Kidney (tissue), 14 donors: ENCODE results near the gene RSPH6A. TPM values are rescaled to one million over a fixed set of nuclear protein-coding genes. Genes with fewer than 3 reads are reported as not detected.

Source experiments
- DNase-seq, 5 donors: peaks; one replicate each; pipeline ENCODE4 v3.0.0-alpha.2; 2013 to 2020
- FAIRE-seq: peaks from 2 replicates; lab custom pipeline; 2012; peaks lifted over from hg19 to GRCh38; lab: Jason Lieb, UNC
- H3K27ac ChIP-seq, 2 donors: one replicate each; pipeline ENCODE4 v1.7.0; 2013; ENCODE audit warnings: low read depth in 2 of 2, low read length in 2 of 2, inconsistent platforms in 1 of 2
- H3K27me3 ChIP-seq: one replicate; pipeline ENCODE4 v1.7.1; 2013; ENCODE audit warnings: low read length, inconsistent platforms; ENCODE audit not compliant: control insufficient read depth, insufficient read depth
- H3K36me3 ChIP-seq, 3 donors: one replicate each; pipeline versions ENCODE4 v1.7.0 to v1.7.1; 2013; ENCODE audit warnings: low read length in 3 of 3, control low read depth in 1 of 3, inconsistent platforms in 1 of 3; ENCODE audit not compliant: insufficient read depth in 3 of 3, control insufficient read depth in 2 of 3
- H3K4me1 ChIP-seq, 3 donors: one replicate each; pipeline versions ENCODE4 v1.7.0 to v1.7.1; 2013; ENCODE audit warnings: low read length in 3 of 3, inconsistent platforms in 1 of 3, low read depth in 1 of 3; ENCODE audit not compliant: control insufficient read depth in 2 of 3, insufficient read depth in 2 of 3
- H3K4me3 ChIP-seq, 3 donors: one replicate each; pipeline versions ENCODE4 v1.7.0 to v1.8.1; 2013; ENCODE audit warnings: low read length in 3 of 3, control low read depth in 1 of 3, inconsistent platforms in 1 of 3
- H3K9ac ChIP-seq, 3 donors: one replicate each; pipeline versions ENCODE4 v1.7.0 to v1.7.1; 2013; ENCODE audit warnings: low read length in 3 of 3, control low read depth in 1 of 3, inconsistent platforms in 1 of 3
- H3K9me3 ChIP-seq, 3 donors: one replicate each; pipeline versions ENCODE4 v1.7.0 to v1.7.1; 2013; ENCODE audit warnings: low read length in 3 of 3, control low read depth in 1 of 3, inconsistent platforms in 1 of 3; ENCODE audit not compliant: control insufficient read depth in 2 of 3, insufficient read depth in 1 of 3
- CTCF ChIP-seq: IDR thresholded peaks from 3 replicates; pipeline ENCODE4 v1.5.1; 2012; ENCODE audit warnings: mild to moderate bottlenecking, moderate library complexity, borderline replicate concordance; ENCODE audit not compliant: insufficient read depth; ENCODE audit errors: extremely low read depth
- intact Hi-C: fragments of 100-400 bp; cut with DNase I; formaldehyde crosslinking; loops from one replicate; pipeline ENCODE4 v1.11.1; 2022
- polyA plus RNA-seq: library from polyadenylated mRNA; stranded (reverse); fragments of 350-450 nt; fragmentation: Illumina TruSeq; extraction: RNeasy Lipid Tissue Mini Kit (QIAGEN cat#74804); gene quantifications from one replicate; pipeline ENCODE4 v1.2.3, GENCODE V29; 2014; ENCODE audit warnings: low read depth, low replicate concordance; ENCODE audit not compliant: insufficient read depth
- total RNA-seq: library from RNA; stranded (reverse); fragmentation: NEBNext Ultra II Directional; extraction: Animal tissue kit (Norgen Biotek cat#: 25700); gene quantifications from one replicate; pipeline ENCODE4 v1.2.1, GENCODE V29; 2021
- donor health status: control.
- donor health status: control.
- donor health status: control.
- donor health status: control.
- donor health status: control.
- donor health status: DM: yes; HTN: yes; CAD: no.
- donor health status: Normal renal cell carcinoma (clear cell type).

RSPH6A gene
- total and polyA plus RNA-seq, 2 donors from 2014 or later, result 0.13 TPM; not detected in 1

GRCh38 chr19:45785097-45785496, 30.0 kb downstream of the RSPH6A start:
- no peak overlapping the region for H3K27ac ChIP-seq

GRCh38 chr19:45784096-45784495, 31.0 kb downstream of the RSPH6A start:
- Histone ChIP-seq H3K27me3 (no peaks in the 10 kb centered on the region), H3K4me1 (peaks cover 0 to 21% (median 0%) of the 10 kb centered on the region in 3 donors), H3K36me3 (peaks cover 0 to 16% (median 7%) of the 10 kb centered on the region in 3 donors), H3K9ac (no peak overlapping the region), H3K27ac (no peak overlapping the region), H3K9me3 (no peaks in the 10 kb centered on the region), H3K4me3 (no peak overlapping the region)
- DNase-seq (no peak), FAIRE-seq (no peak)
- intact Hi-C loops, result no loop called here
- no peak for TF ChIP-seq CTCF

More at GRCh38 chr19:45785097-45785496, 30.0 kb downstream of the RSPH6A start:
- no peaks in the 10 kb centered on the region for H3K27me3 ChIP-seq
- no peak overlapping the region for H3K9ac ChIP-seq
- FAIRE-seq (no peak), DNase-seq (no peak)
- intact Hi-C loops, result no loop called here
- no peak for TF ChIP-seq CTCF
- peaks cover 0 to 14% (median 0%) of the 10 kb centered on the region in 3 donors for H3K4me1 ChIP-seq
- H3K36me3 ChIP-seq, result peaks cover 0 to 20% (median 10%) of the 10 kb centered on the region in 3 donors
- H3K4me3 ChIP-seq, result no peak overlapping the region
- no peaks in the 10 kb centered on the region for H3K9me3 ChIP-seq

GRCh38 chr19:45782820-45783785, 32.0 kb downstream of the RSPH6A start:
- DNase-seq (peak in 2 of 5 donors; percentile 35 to 90), FAIRE-seq (no peak)
- H3K36me3 ChIP-seq, result peaks cover 0 to 7% (median 4%) of the 10 kb centered on the region in 3 donors
- H3K4me3 ChIP-seq, result no peak overlapping the region
- no peaks in the 10 kb centered on the region for H3K27me3 ChIP-seq
- no peak for TF ChIP-seq CTCF
- peak overlapping the region in 1 of 3 donors; percentile 3 for H3K9ac ChIP-seq
- peaks cover 0 to 24% (median 0%) of the 10 kb centered on the region in 3 donors for H3K4me1 ChIP-seq
- intact Hi-C loops, result no loop called here
- H3K9me3 ChIP-seq, result no peaks in the 10 kb centered on the region
- H3K27ac ChIP-seq, result peak overlapping the region; percentile 51 to 52
